ENCODE results near the gene GPHN.

The GPHN gene

DNA sequence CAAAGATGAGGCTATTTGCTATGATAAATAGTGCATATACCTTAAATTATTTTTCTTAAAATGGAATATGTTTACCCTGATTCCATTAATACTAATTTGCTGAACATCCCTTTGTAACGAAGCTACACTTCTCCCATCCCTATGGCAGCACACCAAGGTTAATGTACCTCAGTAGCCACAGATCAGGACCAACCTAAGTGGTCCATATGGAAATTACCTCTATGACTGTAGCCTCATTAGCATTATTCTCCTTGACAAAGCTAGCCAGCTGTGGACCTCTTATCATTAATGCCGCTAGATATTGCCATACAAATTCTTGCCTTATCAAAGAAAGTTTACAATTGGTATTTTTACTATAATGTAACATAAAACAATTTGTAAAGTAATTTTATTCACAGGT, 604.4 kb downstream of the GPHN start:
- TF ChIP-seq, protein P1, sequence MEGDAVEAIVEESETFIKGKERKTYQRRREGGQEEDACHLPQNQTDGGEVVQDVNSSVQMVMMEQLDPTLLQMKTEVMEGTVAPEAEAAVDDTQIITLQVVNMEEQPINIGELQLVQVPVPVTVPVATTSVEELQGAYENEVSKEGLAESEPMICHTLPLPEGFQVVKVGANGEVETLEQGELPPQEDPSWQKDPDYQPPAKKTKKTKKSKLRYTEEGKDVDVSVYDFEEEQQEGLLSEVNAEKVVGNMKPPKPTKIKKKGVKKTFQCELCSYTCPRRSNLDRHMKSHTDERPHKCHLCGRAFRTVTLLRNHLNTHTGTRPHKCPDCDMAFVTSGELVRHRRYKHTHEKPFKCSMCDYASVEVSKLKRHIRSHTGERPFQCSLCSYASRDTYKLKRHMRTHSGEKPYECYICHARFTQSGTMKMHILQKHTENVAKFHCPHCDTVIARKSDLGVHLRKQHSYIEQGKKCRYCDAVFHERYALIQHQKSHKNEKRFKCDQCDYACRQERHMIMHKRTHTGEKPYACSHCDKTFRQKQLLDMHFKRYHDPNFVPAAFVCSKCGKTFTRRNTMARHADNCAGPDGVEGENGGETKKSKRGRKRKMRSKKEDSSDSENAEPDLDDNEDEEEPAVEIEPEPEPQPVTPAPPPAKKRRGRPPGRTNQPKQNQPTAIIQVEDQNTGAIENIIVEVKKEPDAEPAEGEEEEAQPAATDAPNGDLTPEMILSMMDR (IDR thresholded peaks at IDR 0.05; ENCODE audit: low read depth, low read length), result no peak
- Histone ChIP-seq H3K9me3 (no peaks in the 10 kb centered on the region), H3K36me3 (peaks cover 3% of the 10 kb centered on the region; the same call in 1 of the 2 replicates)

DNA sequence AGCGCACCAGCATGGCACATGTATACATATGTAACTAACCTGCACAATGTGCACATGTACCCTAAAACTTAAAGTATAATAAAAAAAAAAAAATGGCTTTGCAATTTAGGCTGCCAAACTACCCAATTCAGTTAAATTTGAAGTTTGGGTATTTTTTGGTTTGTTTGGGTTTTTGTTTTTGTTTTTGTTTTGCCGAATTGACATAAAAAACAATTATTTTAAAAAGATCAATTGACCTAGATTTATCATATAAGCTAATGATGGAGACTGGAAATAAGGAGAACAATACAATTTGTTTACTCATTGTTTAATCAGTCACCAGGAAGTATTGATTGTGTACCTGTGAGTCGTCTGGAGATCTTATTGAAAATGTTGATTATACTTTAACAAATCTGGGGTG, 619.2 kb downstream of the GPHN start:
- TF ChIP-seq, protein P1 (IDR thresholded peaks at IDR 0.05; ENCODE audit: low read depth, low read length), result no peak
- Histone ChIP-seq H3K4me3 (ENCODE audit: low read depth, low read length) (no peak overlapping the region), H3K36me3 (peaks cover 8% of the 10 kb centered on the region; the same call in 1 of the 2 replicates), H3K4me1 (no peaks in the 10 kb centered on the region), H3K27me3 (no peaks in the 10 kb centered on the region), H3K9me3 (no peaks in the 10 kb centered on the region)
- DNase-seq, result no peak

More for the DNA sequence above, 604.4 kb downstream of the GPHN start:
- Histone ChIP-seq H3K4me1 (no peaks in the 10 kb centered on the region), H3K27me3 (no peaks in the 10 kb centered on the region), H3K4me3 (ENCODE audit: low read depth, low read length) (no peak overlapping the region)
- no peak for DNase-seq

DNA sequence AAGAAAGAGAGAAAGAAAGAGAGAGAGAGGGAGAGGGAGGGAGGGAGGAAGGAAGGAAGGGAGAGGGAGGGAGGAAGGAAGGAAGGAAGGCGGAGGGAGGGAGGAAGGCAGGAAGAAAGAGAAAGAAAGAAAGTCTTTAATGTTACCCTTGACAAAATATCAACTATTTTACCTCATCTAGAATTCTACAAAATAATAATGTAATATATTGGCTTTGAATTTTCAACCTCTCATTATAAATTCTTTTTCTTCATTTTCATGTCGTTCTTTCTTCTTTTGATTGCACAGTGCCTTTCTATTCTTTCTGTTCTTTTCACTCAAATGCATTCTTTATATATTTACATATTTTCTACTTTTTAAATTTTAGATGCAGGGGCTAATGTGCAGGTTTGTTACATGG, 621.8 kb downstream of the GPHN start:
- no peaks in the 10 kb centered on the region for H3K27me3 ChIP-seq
- no peaks in the 10 kb centered on the region for H3K4me1 ChIP-seq
- TF ChIP-seq, protein P1 (IDR thresholded peaks at IDR 0.05; ENCODE audit: low read depth, low read length), result no peak
- 0 out of 2 replicates have a peak, but pooled peaks cover 2% of the 10 kb centered on the region for H3K36me3 ChIP-seq
- no peak overlapping the region for H3K4me3 ChIP-seq (ENCODE audit: low read depth, low read length)
- no peak for DNase-seq
- no peaks in the 10 kb centered on the region for H3K9me3 ChIP-seq

DNA sequence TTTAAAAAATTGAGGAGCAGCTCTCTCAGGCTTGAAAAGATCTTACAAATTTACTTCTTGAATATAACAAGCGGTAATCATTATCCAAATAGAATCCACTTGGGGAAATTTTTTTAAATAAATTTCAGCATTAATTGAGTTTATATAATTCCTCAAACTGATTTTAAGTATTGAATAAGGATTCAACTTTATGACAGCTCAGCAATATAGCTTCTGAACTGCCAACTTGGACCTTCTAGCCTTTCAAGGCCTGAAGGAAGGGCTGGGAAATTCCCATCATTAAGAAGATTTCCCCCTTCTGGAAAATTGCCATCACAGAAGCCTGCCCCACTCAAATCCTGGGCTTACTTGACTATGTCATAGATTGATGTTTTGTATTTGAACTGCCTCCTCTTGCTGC, 623.7 kb downstream of the GPHN start:
- DNase-seq, result no peak
- H3K9me3 ChIP-seq, result no peaks in the 10 kb centered on the region
- H3K36me3 ChIP-seq, result no peaks in the 10 kb centered on the region
- no peaks in the 10 kb centered on the region for H3K27me3 ChIP-seq
- no peaks in the 10 kb centered on the region for H3K4me1 ChIP-seq
- TF ChIP-seq, protein P1 (IDR thresholded peaks at IDR 0.05; ENCODE audit: low read depth, low read length), result no peak
- H3K4me3 ChIP-seq (ENCODE audit: low read depth, low read length), result no peak overlapping the region

DNA sequence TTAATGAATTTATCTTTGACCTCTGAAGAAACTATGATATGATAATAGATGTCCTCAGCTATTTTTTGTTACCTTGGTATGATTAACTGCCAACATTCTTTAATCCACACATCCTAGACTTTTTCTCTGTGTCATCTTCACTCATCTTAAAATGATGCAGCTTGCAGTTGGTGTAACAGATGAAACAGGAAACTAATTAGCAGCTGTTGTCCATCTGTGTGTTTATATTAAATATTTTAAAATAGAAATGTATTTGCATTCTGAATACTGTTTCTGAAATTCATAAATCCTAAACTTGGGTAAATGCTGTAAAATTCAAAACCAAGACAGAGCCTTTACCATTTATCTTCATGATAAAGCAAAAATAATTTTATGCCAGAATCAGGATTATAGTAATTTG, 625.2 kb downstream of the GPHN start:
- Histone ChIP-seq H3K36me3 (no peaks in the 10 kb centered on the region), H3K4me3 (ENCODE audit: low read depth, low read length) (no peak overlapping the region), H3K4me1 (no peaks in the 10 kb centered on the region), H3K9me3 (no peaks in the 10 kb centered on the region), H3K27me3 (no peaks in the 10 kb centered on the region)
- TF ChIP-seq, protein P1 (IDR thresholded peaks at IDR 0.05; ENCODE audit: low read depth, low read length), result no peak
- DNase-seq, result no peak

DNA sequence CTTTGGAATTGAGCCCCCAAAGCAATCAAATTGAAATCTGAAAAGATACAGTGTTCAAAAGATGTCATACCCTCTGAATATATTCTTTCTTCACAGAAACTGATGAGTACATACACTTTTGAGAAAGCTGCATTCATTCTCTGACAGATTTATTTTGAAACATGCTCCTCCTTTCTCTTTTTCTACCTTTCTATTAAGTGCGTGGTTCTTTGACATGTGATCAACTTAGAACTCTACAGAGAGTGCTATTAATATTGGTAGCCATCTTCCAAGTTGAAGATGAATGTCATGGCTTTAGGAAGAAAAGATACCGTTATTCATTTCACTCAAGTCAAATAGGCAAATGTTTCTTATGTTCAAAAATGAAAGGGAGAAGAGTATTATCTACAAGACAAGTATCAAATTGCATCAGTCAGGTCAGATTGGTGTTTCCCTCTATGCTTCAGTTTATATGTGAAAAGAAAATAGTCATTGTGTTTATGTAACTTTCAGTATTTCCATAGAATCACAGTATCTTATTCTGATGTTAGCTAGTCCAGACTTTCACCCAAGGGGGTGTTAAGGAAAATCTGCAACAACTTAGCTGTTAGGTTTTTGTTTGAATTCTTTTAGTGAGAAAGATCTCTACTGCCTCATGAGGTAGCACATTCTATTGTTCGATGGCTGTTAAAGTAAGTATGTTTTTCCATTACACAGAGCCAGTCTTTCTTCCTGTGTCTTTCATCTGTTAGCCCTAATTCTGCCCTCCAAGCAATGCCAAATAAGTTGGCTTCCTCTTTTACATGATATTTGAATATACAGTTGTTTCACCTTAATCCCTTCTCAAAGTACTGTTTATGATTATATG, 625.9 kb downstream of the GPHN start:
- TF ChIP-seq, protein P1 (IDR thresholded peaks at IDR 0.05; ENCODE audit: low read depth, low read length), result no peak
- Histone ChIP-seq H3K27me3 (no peaks in the 10 kb centered on the region), H3K9me3 (no peaks in the 10 kb centered on the region), H3K4me1 (no peaks in the 10 kb centered on the region), H3K36me3 (no peaks in the 10 kb centered on the region), H3K4me3 (ENCODE audit: low read depth, low read length) (no peak overlapping the region)
- DNase-seq, result no peak

Measured in BE2C (cell line).